Activated CD4-positive, alpha-beta T cell treated with anti-CD3 and anti-CD28 coated beads for 4 hours (primary cell): ENCODE measurements around the gene TRIM17.

Source experiments
- DNase-seq, 2 donors: peaks; one replicate each; pipeline ENCODE4 v3.0.0-alpha.2; 2020

Gene TRIM17

GRCh38 chr1:228416217-228416933 lies at the start of gene TRIM17:
TRIM17 (minus strand) TSS chr1:228416861; CDS start chr1:228415072, 1,789 bp downstream.
- DNase-seq, result peak; percentile 21 to 35

GRCh38 chr1:228465571-228466146 lies 49.0 kb upstream of the TRIM17 start:
- DNase-seq, result no peak

GRCh38 chr1:228465141-228465540 lies 48.5 kb upstream of the TRIM17 start:
- DNase-seq, result no peak

- peak; percentile 82 to 83 for DNase-seq
Measured at GRCh38 chr1:228464487-228464983, 47.9 kb upstream of the TRIM17 start.

- DNase-seq, result peak; percentile 15 to 38
Measured at GRCh38 chr1:228463559-228464455, 47.1 kb upstream of the TRIM17 start.

GRCh38 chr1:228463009-228463558 lies 46.4 kb upstream of the TRIM17 start:
- no peak for DNase-seq

GRCh38 chr1:228462560-228462959 lies 45.9 kb upstream of the TRIM17 start:
- DNase-seq, result no peak

- no peak for DNase-seq
Measured at GRCh38 chr1:228460821-228461220, 44.2 kb upstream of the TRIM17 start.

- peak; percentile 38 to 46 for DNase-seq
Measured at GRCh38 chr1:228459091-228459993, 42.7 kb upstream of the TRIM17 start.

GRCh38 chr1:228457396-228458176 lies 40.9 kb upstream of the TRIM17 start:
- DNase-seq, result peak; percentile 82 to 84

- DNase-seq, result peak in 1 of 2 donors; percentile 8
Measured at GRCh38 chr1:228457017-228457395, 40.3 kb upstream of the TRIM17 start.

- DNase-seq, result no peak
Measured at GRCh38 chr1:228456252-228457016, 39.8 kb upstream of the TRIM17 start.

- no peak for DNase-seq
Measured at GRCh38 chr1:228455715-228456114, 39.1 kb upstream of the TRIM17 start.

GRCh38 chr1:228454238-228454637 lies 37.6 kb upstream of the TRIM17 start:
- DNase-seq, result no peak

GRCh38 chr1:228453614-228454013 lies 37.0 kb upstream of the TRIM17 start:
- no peak for DNase-seq

- DNase-seq, result no peak
Measured at GRCh38 chr1:228453022-228453560, 36.4 kb upstream of the TRIM17 start.

- DNase-seq, result no peak
Measured at GRCh38 chr1:228452194-228453021, 35.7 kb upstream of the TRIM17 start.

- no peak for DNase-seq
Measured at GRCh38 chr1:228450200-228450599, 33.5 kb upstream of the TRIM17 start.

- no peak for DNase-seq
Measured at GRCh38 chr1:228448372-228448771, 31.7 kb upstream of the TRIM17 start.
